ENCODE data around the gene TANC2. TPM values are rescaled to one million over a fixed set of nuclear protein-coding genes. Genes with fewer than 3 reads are reported as not detected.

The TANC2 gene
- total RNA-seq = 56.3 and 76.0 TPM in 2 replicates

DNA sequence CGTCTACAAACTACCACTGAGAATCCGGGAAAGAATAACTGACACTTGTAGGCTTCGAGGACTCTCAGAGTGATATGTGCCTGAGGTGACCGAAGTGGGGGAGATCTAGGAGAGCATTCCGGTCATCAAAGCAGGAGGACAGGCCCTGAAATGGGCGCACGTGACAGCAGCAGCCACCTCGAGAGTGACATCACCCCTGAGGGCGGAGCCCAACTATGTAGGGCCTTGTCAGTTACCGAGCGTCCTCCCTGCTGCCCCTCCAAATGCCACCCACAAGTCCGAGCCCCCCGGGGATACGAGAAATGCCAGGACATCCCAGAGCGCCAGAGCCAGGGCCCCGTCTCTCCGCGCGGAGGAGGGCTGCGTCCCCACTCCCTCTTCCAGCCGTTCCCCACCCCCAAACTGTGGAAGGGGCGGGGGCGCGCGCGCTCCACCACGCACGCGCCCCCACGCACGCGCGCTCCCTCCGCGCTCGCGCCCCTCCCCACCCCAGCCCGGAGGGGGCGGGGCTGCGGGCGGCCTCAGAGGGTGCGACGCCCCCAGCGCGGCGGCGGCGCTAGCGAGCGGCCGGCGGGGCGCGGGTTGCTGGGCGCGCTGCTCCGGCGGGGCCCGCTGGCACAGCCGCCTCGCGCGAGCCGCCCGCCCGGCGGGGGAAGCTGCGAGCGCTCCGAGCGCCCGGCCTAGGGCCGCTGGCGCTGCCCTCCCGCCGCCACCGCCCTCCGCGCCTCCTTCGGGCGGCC is at the start of gene TANC2:
TSS of gene TANC2 (plus strand) at position 550 of the 740 bp plus-strand sequence. CDS start 43,325 bp downstream, outside the sequence.

Small RNA genes lying within 50 kb of the gene (small RNA-seq; reads per million reads assigned to genes)
- gene MIR633 = not detected

Other genes starting within 250 kb of the TANC2 start
- not detected in 2 replicates for gene MARCHF10, start 157.9 kb upstream of the TANC2 start, total RNA-seq